Vagina (tissue), 2 donors: ENCODE results near the gene ENPP7. TPM values are rescaled to one million over a fixed set of nuclear protein-coding genes. Genes with fewer than 3 reads are reported as not detected.
A peak's percentile ranks its signal among the peaks of the same experiment; 100 is the strongest.

Experiments
- DNase-seq, 2 donors: peaks; one replicate each; pipeline ENCODE4 v3.0.0-alpha.2; 2017; ENCODE audit errors: extremely low spot score in 2 of 2
- H3K27ac ChIP-seq: fragments of 200-600 bp; sonication (generic); one replicate; pipeline ENCODE4 v1.5.1; 2019
- H3K27me3 ChIP-seq: fragments of 200-600 bp; sonication (generic); one replicate; pipeline ENCODE4 v1.5.1; 2019
- H3K36me3 ChIP-seq, 2 donors: fragments of 200-600 bp; sonication (generic); one replicate each; pipeline ENCODE4 v1.5.1; 2017 to 2019
- H3K4me1 ChIP-seq: fragments of 200-600 bp; sonication (generic); one replicate; pipeline ENCODE4 v1.5.1; 2019
- H3K4me3 ChIP-seq, 2 donors: fragments of 200-600 bp; sonication (generic); 1 replicate in 1 of 2; 2 replicates in 1 of 2; pipeline ENCODE4 v1.5.1; 2016 to 2019
- H3K9me3 ChIP-seq: fragments of 200-600 bp; sonication (generic); one replicate; pipeline ENCODE4 v1.5.1; 2019
- POLR2A ChIP-seq, 2 donors: fragments of 450-650 bp; IDR thresholded peaks; one replicate each; pipeline ENCODE4 v1.6.1; 2017; ENCODE audit warnings: antibody characterized with exemption in 2 of 2, mild to moderate bottlenecking in 2 of 2, moderate library complexity in 2 of 2
- POLR2AphosphoS5 ChIP-seq, 2 donors: sonication (generic); formaldehyde crosslinking; IDR thresholded peaks; one replicate each; pipeline ENCODE4 v1.9.0; 2017; ENCODE audit warnings: antibody characterized with exemption in 2 of 2, mild to moderate bottlenecking in 2 of 2, low read depth in 1 of 2; ENCODE audit not compliant: insufficient read depth in 1 of 2
- intact Hi-C: fragments of 100-400 bp; cut with DNase I; formaldehyde crosslinking; loops from one replicate; pipeline ENCODE4 v1.15.1; 2023
- total RNA-seq: library from RNA; depleted of rRNA; stranded (reverse); fragments of >200 nt; gene quantifications from one replicate; pipeline ENCODE4 v1.2.3, GENCODE V29; 2016
- TF ChIP-seq, protein P1 (sequence below), 3 experiments: fragments of 450-650 bp in 2 of 3; fragments of 200-600 bp in 1 of 3; sonication (generic) in 1 of 3; IDR thresholded peaks; one replicate each; pipeline ENCODE4 v1.5.1; 2017 to 2019; ENCODE audit warnings: antibody characterized with exemption in 3 of 3, mild to moderate bottlenecking in 2 of 3, moderate library complexity in 2 of 3

ENPP7 gene
- total RNA-seq, 1 donor from 2014 or later, result not detected

DNA sequence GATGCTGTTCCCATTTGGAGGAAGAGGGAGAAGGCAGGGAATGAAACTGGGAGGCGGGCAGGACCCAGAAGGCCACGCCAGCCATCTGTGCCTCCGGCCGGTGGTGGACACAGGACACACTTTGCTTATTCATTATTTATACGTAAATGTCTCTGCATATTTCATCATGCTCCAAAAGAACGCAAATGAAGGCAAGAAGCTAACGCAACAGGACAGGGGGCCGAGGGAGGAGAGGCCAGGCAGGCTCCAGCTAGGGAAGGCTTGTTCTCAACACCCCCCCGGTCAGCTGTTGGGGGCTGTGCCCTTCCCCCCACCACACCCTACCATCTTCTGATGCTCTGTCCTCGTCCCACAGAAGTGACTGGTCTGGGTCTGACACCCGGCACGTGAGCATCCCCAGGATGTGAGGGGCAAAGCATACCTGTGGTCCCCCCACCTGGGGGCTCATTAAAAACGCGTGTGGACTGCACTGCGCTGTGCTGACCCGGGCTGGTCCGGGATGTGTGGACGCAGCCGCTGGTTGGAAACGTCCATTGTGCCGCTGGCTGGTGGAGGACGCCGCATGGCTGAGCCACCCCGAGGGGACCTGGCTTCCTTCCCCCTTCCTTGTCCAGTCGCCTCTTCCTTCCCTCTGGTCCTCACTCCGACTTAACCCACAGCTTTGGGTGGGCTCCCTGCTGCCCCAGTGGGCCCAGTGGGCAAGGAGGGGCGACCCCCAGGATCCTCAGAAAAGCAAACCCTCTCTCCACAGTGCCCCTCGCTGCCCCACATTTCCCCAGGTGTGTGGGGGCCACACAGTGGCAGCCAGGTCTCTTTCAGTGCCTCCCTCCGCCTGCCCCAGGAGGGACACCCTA, 46.4 kb upstream of the ENPP7 start:
- TF ChIP-seq POLR2A (IDR thresholded peaks at IDR 0.05), result no peak
- TF ChIP-seq, protein P1, sequence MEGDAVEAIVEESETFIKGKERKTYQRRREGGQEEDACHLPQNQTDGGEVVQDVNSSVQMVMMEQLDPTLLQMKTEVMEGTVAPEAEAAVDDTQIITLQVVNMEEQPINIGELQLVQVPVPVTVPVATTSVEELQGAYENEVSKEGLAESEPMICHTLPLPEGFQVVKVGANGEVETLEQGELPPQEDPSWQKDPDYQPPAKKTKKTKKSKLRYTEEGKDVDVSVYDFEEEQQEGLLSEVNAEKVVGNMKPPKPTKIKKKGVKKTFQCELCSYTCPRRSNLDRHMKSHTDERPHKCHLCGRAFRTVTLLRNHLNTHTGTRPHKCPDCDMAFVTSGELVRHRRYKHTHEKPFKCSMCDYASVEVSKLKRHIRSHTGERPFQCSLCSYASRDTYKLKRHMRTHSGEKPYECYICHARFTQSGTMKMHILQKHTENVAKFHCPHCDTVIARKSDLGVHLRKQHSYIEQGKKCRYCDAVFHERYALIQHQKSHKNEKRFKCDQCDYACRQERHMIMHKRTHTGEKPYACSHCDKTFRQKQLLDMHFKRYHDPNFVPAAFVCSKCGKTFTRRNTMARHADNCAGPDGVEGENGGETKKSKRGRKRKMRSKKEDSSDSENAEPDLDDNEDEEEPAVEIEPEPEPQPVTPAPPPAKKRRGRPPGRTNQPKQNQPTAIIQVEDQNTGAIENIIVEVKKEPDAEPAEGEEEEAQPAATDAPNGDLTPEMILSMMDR (IDR thresholded peaks at IDR 0.05), result no peak
- peak in 1 of 2 donors; percentile 40 for TF ChIP-seq POLR2AphosphoS5 (IDR thresholded peaks at IDR 0.05; ENCODE audit: insufficient read depth in 1 of 2, low read depth in 1 of 2)

DNA sequence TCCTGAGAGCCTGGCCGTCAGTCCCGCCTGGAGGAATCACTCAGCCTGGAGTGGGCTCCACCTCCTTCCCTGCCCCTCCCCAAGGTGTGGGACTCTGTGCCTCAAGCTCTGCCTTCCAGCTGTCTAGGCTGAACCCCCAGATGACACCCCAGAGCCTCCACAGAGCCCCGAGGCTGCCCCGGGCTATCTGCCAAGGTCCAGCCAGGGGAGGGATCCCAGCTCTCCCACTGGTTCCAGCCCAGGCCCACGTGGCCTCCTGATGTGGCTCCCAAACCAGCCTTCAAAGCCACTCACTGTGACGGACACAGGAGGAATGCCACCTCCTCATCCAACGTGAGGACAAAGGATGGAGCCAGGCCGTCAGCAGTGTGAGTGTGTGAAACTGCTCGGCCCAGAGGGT, 45.6 kb upstream of the ENPP7 start:
- no peak for DNase-seq
- intact Hi-C loops, result no loop called here
- TF ChIP-seq POLR2A (IDR thresholded peaks at IDR 0.05) (no peak), POLR2AphosphoS5 (IDR thresholded peaks at IDR 0.05; ENCODE audit: insufficient read depth in 1 of 2, low read depth in 1 of 2) (no peak)
- TF ChIP-seq, protein P1 (IDR thresholded peaks at IDR 0.05), result no peak
- H3K4me3 ChIP-seq, result no peak overlapping the region
- H3K27me3 ChIP-seq, result no peaks in the 10 kb centered on the region
- peak overlapping the region; percentile 53 for H3K27ac ChIP-seq
- H3K36me3 ChIP-seq, result no peaks in the 10 kb centered on the region
- peaks cover 12% of the 10 kb centered on the region for H3K4me1 ChIP-seq
- no peaks in the 10 kb centered on the region for H3K9me3 ChIP-seq

More for the DNA sequence above, 46.4 kb upstream of the ENPP7 start:
- H3K4me1 ChIP-seq, result peaks cover 12% of the 10 kb centered on the region
- no peak for DNase-seq
- H3K9me3 ChIP-seq, result no peaks in the 10 kb centered on the region
- H3K27me3 ChIP-seq, result no peaks in the 10 kb centered on the region
- intact Hi-C loops, result no loop called here
- H3K36me3 ChIP-seq, result no peaks in the 10 kb centered on the region
- H3K4me3 ChIP-seq, result no peak overlapping the region
- peak overlapping the region; percentile 53 for H3K27ac ChIP-seq

DNA sequence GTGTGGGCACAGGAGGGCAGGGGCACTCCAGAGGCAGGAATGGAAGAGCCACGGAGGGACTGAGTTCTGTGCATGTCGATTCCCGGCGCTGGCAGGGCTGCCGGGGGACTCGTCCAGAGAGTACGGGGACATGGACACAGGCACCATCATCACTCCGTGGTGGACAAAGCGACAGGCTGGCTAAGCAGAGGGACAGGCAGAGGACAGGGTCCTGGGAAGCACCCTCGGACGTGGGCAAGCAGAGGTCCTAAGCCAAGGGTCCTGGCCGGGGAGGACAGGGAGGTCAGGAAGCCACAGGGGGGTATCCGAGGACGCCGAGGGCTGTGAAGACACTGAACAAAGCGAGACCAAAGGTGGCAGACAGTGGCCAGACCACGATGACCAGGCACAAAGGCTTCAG, 44.3 kb upstream of the ENPP7 start:
- Histone ChIP-seq H3K9me3 (no peaks in the 10 kb centered on the region), H3K36me3 (no peaks in the 10 kb centered on the region), H3K4me1 (peaks cover 16% of the 10 kb centered on the region), H3K4me3 (no peak overlapping the region), H3K27ac (no peak overlapping the region), H3K27me3 (no peaks in the 10 kb centered on the region)
- no peak for TF ChIP-seq POLR2AphosphoS5 (IDR thresholded peaks at IDR 0.05; ENCODE audit: insufficient read depth in 1 of 2, low read depth in 1 of 2)
- TF ChIP-seq POLR2A (IDR thresholded peaks at IDR 0.05), result no peak
- TF ChIP-seq, protein P1 (IDR thresholded peaks at IDR 0.05), result no peak
- DNase-seq, result no peak
- intact Hi-C loops, result no loop called here

DNA sequence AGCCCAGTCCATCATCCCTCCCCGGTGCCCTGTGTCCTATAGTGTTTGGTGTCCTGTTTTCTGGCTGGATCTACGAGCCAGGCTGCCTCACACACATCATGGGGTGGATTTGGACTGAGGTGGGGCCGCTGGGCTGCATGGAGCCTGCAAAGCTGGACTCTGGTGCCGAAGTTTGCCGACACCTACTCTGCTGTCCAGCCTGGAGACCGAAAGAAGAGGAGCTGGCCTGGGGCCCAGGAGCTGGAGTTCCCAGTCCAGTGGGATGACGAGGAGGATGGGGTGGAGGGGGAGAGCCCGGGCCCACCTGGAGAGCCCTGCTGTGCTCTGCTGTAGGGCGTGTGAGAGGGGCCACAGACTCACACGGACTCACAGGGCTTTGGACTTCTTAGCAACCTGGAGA, 40.3 kb upstream of the ENPP7 start:
- Histone ChIP-seq H3K27me3 (no peaks in the 10 kb centered on the region), H3K9me3 (no peaks in the 10 kb centered on the region), H3K4me1 (peaks cover 18% of the 10 kb centered on the region), H3K36me3 (no peaks in the 10 kb centered on the region), H3K27ac (no peak overlapping the region), H3K4me3 (no peak overlapping the region)
- TF ChIP-seq POLR2A (IDR thresholded peaks at IDR 0.05) (no peak), POLR2AphosphoS5 (IDR thresholded peaks at IDR 0.05; ENCODE audit: insufficient read depth in 1 of 2, low read depth in 1 of 2) (no peak)
- TF ChIP-seq, protein P1 (IDR thresholded peaks at IDR 0.05), result no peak
- intact Hi-C loops, result no loop called here
- DNase-seq, result no peak
